ENCODE measurements around the gene TNFRSF1A.

TNFRSF1A gene

GRCh38 chr12:6341417-6342139, at the start of gene TNFRSF1A:
Gene TNFRSF1A, minus strand, starts transcription at chr12:6342076. Its CDS starts 262 bp downstream, at chr12:6341814.
- no peak for DNase-seq (ENCODE audit: low read depth)

- DNase-seq (ENCODE audit: low read depth) = no peak
Measured at GRCh38 chr12:6391013-6391412, 49.1 kb upstream of the TNFRSF1A start.

GRCh38 chr12:6390084-6390799, 48.4 kb upstream of the TNFRSF1A start:
- no peak for DNase-seq (ENCODE audit: low read depth)

- no peak for DNase-seq (ENCODE audit: low read depth)
Measured at GRCh38 chr12:6387541-6387940, 45.7 kb upstream of the TNFRSF1A start.

GRCh38 chr12:6386491-6386890, 44.6 kb upstream of the TNFRSF1A start:
- no peak for DNase-seq (ENCODE audit: low read depth)

- no peak for DNase-seq (ENCODE audit: low read depth)
Measured at GRCh38 chr12:6386038-6386437, 44.2 kb upstream of the TNFRSF1A start.

GRCh38 chr12:6384499-6385436, 42.9 kb upstream of the TNFRSF1A start:
- no peak for DNase-seq (ENCODE audit: low read depth)

- no peak for DNase-seq (ENCODE audit: low read depth)
Measured at GRCh38 chr12:6383572-6384498, 42.0 kb upstream of the TNFRSF1A start, which contains the start of gene LTBR. Gene LTBR, plus strand, starts transcription at chr12:6384162. Its CDS starts 197 bp downstream, at chr12:6384359.

- no peak for DNase-seq (ENCODE audit: low read depth)
Measured at GRCh38 chr12:6382982-6383381, 41.1 kb upstream of the TNFRSF1A start.

GRCh38 chr12:6382371-6382770, 40.5 kb upstream of the TNFRSF1A start:
- no peak for DNase-seq (ENCODE audit: low read depth)

GRCh38 chr12:6380141-6381121, 38.6 kb upstream of the TNFRSF1A start:
- DNase-seq (ENCODE audit: low read depth) = no peak

GRCh38 chr12:6378709-6379472, 37.0 kb upstream of the TNFRSF1A start:
- no peak for DNase-seq (ENCODE audit: low read depth)

GRCh38 chr12:6377667-6377994, 35.8 kb upstream of the TNFRSF1A start:
- DNase-seq (ENCODE audit: low read depth) = no peak

GRCh38 chr12:6376870-6377666, 35.2 kb upstream of the TNFRSF1A start:
- DNase-seq (ENCODE audit: low read depth) = no peak

- no peak for DNase-seq (ENCODE audit: low read depth)
Measured at GRCh38 chr12:6376079-6376869, 34.4 kb upstream of the TNFRSF1A start.

GRCh38 chr12:6375269-6376078, 33.6 kb upstream of the TNFRSF1A start, which contains the start of gene SCNN1A:
Gene SCNN1A, minus strand, starts transcription at chr12:6375563. Its CDS starts 780 bp downstream, at chr12:6374783.
- no peak for DNase-seq (ENCODE audit: low read depth)

- no peak for DNase-seq (ENCODE audit: low read depth)
Measured at GRCh38 chr12:6374786-6375160, 32.9 kb upstream of the TNFRSF1A start.
